HG02623 (cell line): ENCODE data around the gene WBP2NL.
"Not testable (repeated sequence)": the region's sequence is repeated elsewhere in the genome, so short reads cannot be mapped to it uniquely, and the experiment has no call there.

ENCODE experiments used
- ATAC-seq: cut with Tn5 transposase; IDR thresholded peaks from one replicate; pipeline ENCODE4 v1.9.1; 2021; ENCODE audit warnings: moderate library complexity; ENCODE audit not compliant: unreplicated experiment

The WBP2NL gene

GRCh38 chr22:41998361-41999261 lies at the start of gene WBP2NL:
WBP2NL (plus strand) TSS chr22:41998788; CDS start chr22:41998819, 31 bp downstream.
- ATAC-seq = peak; percentile 82

GRCh38 chr22:41948928-41949296 lies 49.7 kb upstream of the WBP2NL start:
- not testable (repeated sequence) for ATAC-seq

- no peak for ATAC-seq
Observed at GRCh38 chr22:41949297-41949965, 49.2 kb upstream of the WBP2NL start.

GRCh38 chr22:41951898-41952474 lies 46.6 kb upstream of the WBP2NL start, which contains the start of gene SMIM45:
SMIM45 (plus strand) TSS chr22:41952150.
- ATAC-seq = no peak

- no peak for ATAC-seq
Observed at GRCh38 chr22:41952713-41953112, 45.9 kb upstream of the WBP2NL start.

GRCh38 chr22:41957941-41958556 lies 40.5 kb upstream of the WBP2NL start:
- no peak for ATAC-seq

GRCh38 chr22:41963453-41964111 lies 35.0 kb upstream of the WBP2NL start:
- no peak for ATAC-seq

- no peak for ATAC-seq
Observed at GRCh38 chr22:41964112-41964491, 34.5 kb upstream of the WBP2NL start.

GRCh38 chr22:41966225-41966606 lies 32.4 kb upstream of the WBP2NL start:
- no peak for ATAC-seq

- ATAC-seq = no peak
Observed at GRCh38 chr22:41966607-41967240, 31.9 kb upstream of the WBP2NL start.

GRCh38 chr22:41968601-41969000 lies 30.0 kb upstream of the WBP2NL start:
- no peak for ATAC-seq

- no peak for ATAC-seq
Observed at GRCh38 chr22:41969110-41969646, 29.4 kb upstream of the WBP2NL start, which contains the start of gene SEPTIN3. SEPTIN3 (plus strand) TSS chr22:41969443; CDS start chr22:41971493, 2,050 bp downstream.

GRCh38 chr22:41970601-41971000 lies 28.0 kb upstream of the WBP2NL start:
- ATAC-seq = no peak

GRCh38 chr22:41971431-41971830 lies 27.2 kb upstream of the WBP2NL start:
- ATAC-seq = no peak

- no peak for ATAC-seq
Observed at GRCh38 chr22:41974691-41975290, 23.8 kb upstream of the WBP2NL start.

GRCh38 chr22:41975299-41976069 lies 23.1 kb upstream of the WBP2NL start:
- ATAC-seq = no peak

- no peak for ATAC-seq
Observed at GRCh38 chr22:41976070-41976901, 22.3 kb upstream of the WBP2NL start.
